GM21528 (cell line): Measurements from ENCODE around the gene ANXA6.
"Not testable (repeated sequence)": the region's sequence is repeated elsewhere in the genome, so short reads cannot be mapped to it uniquely, and the experiment has no call there.

Experiments used
- ATAC-seq: cut with Tn5 transposase; IDR thresholded peaks from one replicate; pipeline ENCODE4 v1.9.1; 2021; ENCODE audit warnings: mild to moderate bottlenecking, moderate library complexity; ENCODE audit not compliant: unreplicated experiment, low FRiP score

ANXA6 gene

GRCh38 chr5:151181818-151182523 is 24.4 kb upstream of the ANXA6 start:
- no peak for ATAC-seq

- ATAC-seq, result no peak
These were observed 22.7 kb upstream of the ANXA6 start for GRCh38 chr5:151180291-151180690.

- ATAC-seq, result no peak
These were observed 21.9 kb upstream of the ANXA6 start for GRCh38 chr5:151179489-151179840.

- no peak for ATAC-seq
These were observed 21.4 kb upstream of the ANXA6 start for GRCh38 chr5:151178777-151179488.

GRCh38 chr5:151178372-151178771 is 20.8 kb upstream of the ANXA6 start:
- ATAC-seq, result no peak

GRCh38 chr5:151176268-151176667 is 18.7 kb upstream of the ANXA6 start:
- ATAC-seq, result not testable (repeated sequence)

- ATAC-seq, result no peak
These were observed 17.1 kb upstream of the ANXA6 start for GRCh38 chr5:151174612-151175101.

- ATAC-seq, result no peak
These were observed 16.4 kb upstream of the ANXA6 start for GRCh38 chr5:151173711-151174611.

GRCh38 chr5:151171529-151171928 is 13.9 kb upstream of the ANXA6 start:
- ATAC-seq, result no peak

GRCh38 chr5:151168602-151169344 is 11.2 kb upstream of the ANXA6 start:
- no peak for ATAC-seq

GRCh38 chr5:151167022-151167421 is 9.4 kb upstream of the ANXA6 start:
- no peak for ATAC-seq

GRCh38 chr5:151164687-151165392 is 7.3 kb upstream of the ANXA6 start:
- peak; percentile 87 for ATAC-seq

GRCh38 chr5:151162776-151163175 is 5.2 kb upstream of the ANXA6 start:
- no peak for ATAC-seq

GRCh38 chr5:151159649-151160373 is 2.2 kb upstream of the ANXA6 start:
- ATAC-seq, result no peak

- ATAC-seq, result no peak
These were observed 695 bp upstream of the ANXA6 start for GRCh38 chr5:151158287-151158661.

GRCh38 chr5:151156507-151157420 is 815 bp downstream of the ANXA6 start:
- ATAC-seq, result no peak

GRCh38 chr5:151155775-151156506 is 1.6 kb downstream of the ANXA6 start:
- peak; percentile 28 for ATAC-seq
